Measurements from ENCODE around the gene LSM3.

The LSM3 gene

DNA sequence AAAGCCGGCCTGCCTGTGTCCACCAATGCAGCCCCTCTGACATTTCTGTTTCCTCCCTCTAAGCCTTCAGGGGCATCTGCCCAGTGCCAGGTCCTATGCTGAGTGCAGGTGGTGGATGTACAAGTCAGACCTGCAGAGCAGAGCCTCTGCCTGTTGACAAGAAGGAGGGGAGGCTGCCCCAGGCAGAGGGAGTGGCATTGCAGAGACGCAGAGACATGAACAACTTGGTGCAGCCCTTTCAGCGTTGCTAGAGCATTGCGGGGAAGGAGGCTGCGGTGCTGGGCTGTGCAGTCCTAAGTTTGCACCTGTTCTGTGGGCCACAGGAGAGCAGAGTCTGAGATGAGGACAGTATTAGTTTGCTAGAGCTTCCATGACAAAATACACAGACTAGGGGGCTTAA is 65.2 kb downstream of the LSM3 start:
- H3K27ac ChIP-seq (replicated peaks), result no peak overlapping the region
- no peak for DNase-seq (ENCODE audit: low read depth in 1 of 2, low spot score in 1 of 2)
- TF ChIP-seq GABPA (IDR thresholded peaks at IDR 0.05; ENCODE audit: low read depth) (no peak), POLR2AphosphoS5 (IDR thresholded peaks at IDR 0.05; ENCODE audit: low read depth) (no peak), REST (IDR thresholded peaks at IDR 0.05; ENCODE audit: insufficient replicate concordance, low read depth) (no peak), SPI1 (IDR thresholded peaks at IDR 0.05; ENCODE audit: borderline replicate concordance, low read depth) (no peak), CTCF (IDR thresholded peaks at IDR 0.05; ENCODE audit: insufficient read depth, low read length) (no peak)

DNA sequence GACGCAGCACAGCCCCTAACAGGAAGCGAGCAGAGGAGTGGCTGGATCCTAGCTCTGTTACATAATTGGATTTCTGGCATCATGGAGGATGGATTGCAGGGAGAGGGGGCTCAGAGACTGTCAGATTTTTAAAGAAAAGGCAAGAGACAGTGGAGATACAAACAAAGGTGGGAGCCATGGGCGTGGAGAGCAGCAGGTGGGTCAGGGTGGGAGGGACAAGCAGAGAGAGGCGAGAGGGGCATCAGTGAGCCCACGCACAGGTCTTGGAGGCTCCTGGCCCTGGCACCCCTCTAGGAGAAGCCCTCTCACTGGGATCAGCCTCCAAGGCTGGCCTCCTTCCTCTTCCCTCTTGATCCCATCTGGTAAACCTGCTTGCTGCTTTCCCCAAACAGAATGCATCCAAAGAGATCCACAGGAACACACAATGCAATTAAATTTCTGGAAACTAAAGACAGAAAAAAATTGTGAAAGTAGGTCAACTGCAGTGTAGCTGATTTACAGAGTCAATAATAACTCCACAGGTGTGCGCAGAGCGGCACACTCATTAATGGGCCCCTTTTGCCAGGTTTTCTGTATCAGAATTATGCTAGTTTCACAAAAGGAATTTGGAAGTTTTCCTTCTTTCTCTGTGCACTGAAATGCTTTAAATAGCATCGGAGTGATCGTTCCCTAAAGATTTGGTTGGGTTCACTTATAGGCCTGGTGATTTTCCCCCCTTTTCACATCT is 66.1 kb downstream of the LSM3 start:
- DNase-seq (ENCODE audit: low read depth in 1 of 2, low spot score in 1 of 2), result no peak
- TF ChIP-seq SPI1 (IDR thresholded peaks at IDR 0.05; ENCODE audit: borderline replicate concordance, low read depth), result no peak
- TF ChIP-seq POLR2AphosphoS5 (IDR thresholded peaks at IDR 0.05; ENCODE audit: low read depth), result no peak
- TF ChIP-seq REST (IDR thresholded peaks at IDR 0.05; ENCODE audit: insufficient replicate concordance, low read depth), result no peak
- no peak for TF ChIP-seq GABPA (IDR thresholded peaks at IDR 0.05; ENCODE audit: low read depth)
- no peak for TF ChIP-seq CTCF (IDR thresholded peaks at IDR 0.05; ENCODE audit: insufficient read depth, low read length)
- Histone ChIP-seq H3K27ac (replicated peaks) (no peak overlapping the region), H3K4me3 (replicated peaks; ENCODE audit: insufficient read depth, low read length) (no peak overlapping the region), H3K27me3 (ENCODE audit: insufficient read depth, poor library complexity, severe bottlenecking) (no peaks in the 10 kb centered on the region)

More for the DNA sequence above, 65.2 kb downstream of the LSM3 start:
- Histone ChIP-seq H3K4me3 (replicated peaks; ENCODE audit: insufficient read depth, low read length) (no peak overlapping the region), H3K27me3 (ENCODE audit: insufficient read depth, poor library complexity, severe bottlenecking) (no peaks in the 10 kb centered on the region)

GRCh38 chr3:14245248-14245639 is 66.6 kb downstream of the LSM3 start:
- Histone ChIP-seq H3K27me3 (ENCODE audit: insufficient read depth, poor library complexity, severe bottlenecking) (no peaks in the 10 kb centered on the region), H3K4me3 (replicated peaks; ENCODE audit: insufficient read depth, low read length) (no peak overlapping the region), H3K27ac (replicated peaks) (no peak overlapping the region)
- DNase-seq (ENCODE audit: low read depth in 1 of 2, low spot score in 1 of 2), result no peak
- TF ChIP-seq REST (IDR thresholded peaks at IDR 0.05; ENCODE audit: insufficient replicate concordance, low read depth) (no peak), SPI1 (IDR thresholded peaks at IDR 0.05; ENCODE audit: borderline replicate concordance, low read depth) (no peak)
